Peyer's patch (tissue), 4 donors: ENCODE results near the gene NTN4. TPM values are rescaled to one million over a fixed set of nuclear protein-coding genes. Genes with fewer than 3 reads are reported as not detected.

Experiments
- DNase-seq, 3 donors: peaks; one replicate each; pipeline ENCODE4 v3.0.0-alpha.2; 2017 to 2019
- H3K27ac ChIP-seq, 4 donors: fragments of 200-600 bp; sonication (generic); one replicate each; pipeline ENCODE4 v1.5.1; 2016 to 2019
- H3K27me3 ChIP-seq, 2 donors: fragments of 200-600 bp; sonication (generic); one replicate each; pipeline ENCODE4 v1.5.1; 2019
- H3K36me3 ChIP-seq, 3 donors: fragments of 200-600 bp; sonication (generic); one replicate each; pipeline ENCODE4 v1.5.1; 2016 to 2019
- H3K4me1 ChIP-seq, 4 donors: fragments of 200-600 bp; sonication (generic); one replicate each; pipeline ENCODE4 v1.5.1; 2016 to 2019
- H3K4me3 ChIP-seq, 4 donors: fragments of 200-600 bp; sonication (generic); 1 replicate in 3 of 4; 2 replicates in 1 of 4; pipeline ENCODE4 v1.5.1; 2016 to 2019; ENCODE audit warnings: mild to moderate bottlenecking in 1 of 4
- H3K9me3 ChIP-seq, 4 donors: fragments of 200-600 bp; sonication (generic); one replicate each; pipeline ENCODE4 v1.5.1; 2016 to 2019; ENCODE audit warnings: mild to moderate bottlenecking in 1 of 4
- CTCF ChIP-seq, 6 experiments: fragments of 450-650 bp in 4 of 6; fragments of 200-600 bp in 2 of 6; sonication (generic) in 1 of 6; IDR thresholded peaks; one replicate each; pipeline ENCODE4 v1.5.1; 2017 to 2019; ENCODE audit warnings: antibody characterized with exemption in 6 of 6, mild to moderate bottlenecking in 3 of 6, moderate library complexity in 1 of 6
- POLR2A ChIP-seq, 2 donors: fragments of 450-650 bp; IDR thresholded peaks; one replicate each; pipeline ENCODE4 v1.5.1; 2017; ENCODE audit warnings: antibody characterized with exemption in 2 of 2, mild to moderate bottlenecking in 2 of 2, moderate library complexity in 2 of 2
- total RNA-seq, 4 donors: library from RNA; depleted of rRNA; stranded (reverse); fragments of >200 nt; gene quantifications; one replicate each; pipeline ENCODE4 v1.1.0, GENCODE V29; 2016

Gene NTN4
- total RNA-seq, 4 donors from 2014 or later, result 12.3 to 20.6 (median 16.6) TPM

DNA sequence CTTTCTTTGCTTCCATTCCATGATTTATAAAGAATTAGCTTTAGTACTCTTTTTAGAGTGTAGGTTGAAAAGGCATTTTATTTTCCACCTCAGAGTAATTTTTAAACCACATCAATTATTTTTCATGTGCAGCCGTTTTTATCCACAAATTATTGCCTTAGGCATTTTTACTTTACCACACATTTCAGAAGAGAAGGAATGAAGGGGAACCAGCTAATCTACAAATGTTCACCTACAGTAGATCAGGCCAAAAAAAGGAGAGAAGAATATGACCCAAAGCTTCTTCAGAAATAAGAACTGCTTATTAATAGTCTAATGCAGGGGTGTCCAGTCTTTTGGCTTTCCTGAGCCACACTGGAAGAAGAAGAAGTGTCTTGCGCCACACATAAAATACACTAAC, 19.8 kb upstream of the NTN4 start:
- no peak for DNase-seq
- Histone ChIP-seq H3K27ac (no peak overlapping the region), H3K36me3 (no peaks in the 10 kb centered on the region), H3K4me1 (no peaks in the 10 kb centered on the region), H3K4me3 (no peak overlapping the region), H3K27me3 (no peaks in the 10 kb centered on the region), H3K9me3 (no peaks in the 10 kb centered on the region)
- TF ChIP-seq CTCF (IDR thresholded peaks at IDR 0.05), result no peak
- TF ChIP-seq POLR2A (IDR thresholded peaks at IDR 0.05), result no peak

DNA sequence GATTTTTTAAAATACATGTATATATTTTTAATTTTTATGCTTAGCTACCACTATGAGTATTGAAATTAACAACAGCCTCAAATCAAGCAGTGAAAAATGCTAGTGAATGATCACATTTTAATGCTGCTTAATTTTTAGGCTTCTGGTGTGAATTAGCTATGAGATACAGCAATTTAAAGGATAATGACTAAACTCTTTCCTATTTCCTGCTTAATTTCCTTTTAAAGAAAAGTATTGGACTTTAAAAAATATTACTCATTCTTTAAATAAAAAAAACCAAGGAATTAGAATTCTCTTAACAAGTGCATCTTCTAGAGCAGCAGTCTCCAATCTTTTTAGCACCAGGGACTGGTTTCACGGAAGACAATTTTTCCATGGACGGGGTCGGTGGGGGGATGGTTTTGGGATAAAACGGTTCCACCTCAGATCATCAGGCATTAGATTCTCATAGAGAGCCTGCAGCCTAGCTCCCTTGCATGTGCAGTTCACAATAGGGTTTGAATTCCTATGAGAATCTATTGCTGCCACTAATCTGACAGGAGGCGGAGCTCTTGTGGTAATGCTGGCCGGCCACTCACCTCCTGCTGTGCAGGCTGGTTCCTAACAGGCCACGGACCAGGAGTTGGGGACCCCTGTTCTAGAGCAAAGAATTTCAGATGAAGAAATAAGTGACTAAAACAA, 18.6 kb upstream of the NTN4 start:
- Histone ChIP-seq H3K9me3 (no peaks in the 10 kb centered on the region), H3K27me3 (no peaks in the 10 kb centered on the region), H3K4me3 (no peak overlapping the region), H3K36me3 (no peaks in the 10 kb centered on the region), H3K4me1 (no peaks in the 10 kb centered on the region), H3K27ac (no peak overlapping the region)
- DNase-seq, result no peak
- TF ChIP-seq CTCF (IDR thresholded peaks at IDR 0.05), result no peak
- TF ChIP-seq POLR2A (IDR thresholded peaks at IDR 0.05), result no peak

- H3K36me3 ChIP-seq, result no peaks in the 10 kb centered on the region
- H3K9me3 ChIP-seq, result no peaks in the 10 kb centered on the region
- no peaks in the 10 kb centered on the region for H3K27me3 ChIP-seq
These were observed 17.6 kb upstream of the NTN4 start for GRCh38 chr12:95808146-95808545.

DNA sequence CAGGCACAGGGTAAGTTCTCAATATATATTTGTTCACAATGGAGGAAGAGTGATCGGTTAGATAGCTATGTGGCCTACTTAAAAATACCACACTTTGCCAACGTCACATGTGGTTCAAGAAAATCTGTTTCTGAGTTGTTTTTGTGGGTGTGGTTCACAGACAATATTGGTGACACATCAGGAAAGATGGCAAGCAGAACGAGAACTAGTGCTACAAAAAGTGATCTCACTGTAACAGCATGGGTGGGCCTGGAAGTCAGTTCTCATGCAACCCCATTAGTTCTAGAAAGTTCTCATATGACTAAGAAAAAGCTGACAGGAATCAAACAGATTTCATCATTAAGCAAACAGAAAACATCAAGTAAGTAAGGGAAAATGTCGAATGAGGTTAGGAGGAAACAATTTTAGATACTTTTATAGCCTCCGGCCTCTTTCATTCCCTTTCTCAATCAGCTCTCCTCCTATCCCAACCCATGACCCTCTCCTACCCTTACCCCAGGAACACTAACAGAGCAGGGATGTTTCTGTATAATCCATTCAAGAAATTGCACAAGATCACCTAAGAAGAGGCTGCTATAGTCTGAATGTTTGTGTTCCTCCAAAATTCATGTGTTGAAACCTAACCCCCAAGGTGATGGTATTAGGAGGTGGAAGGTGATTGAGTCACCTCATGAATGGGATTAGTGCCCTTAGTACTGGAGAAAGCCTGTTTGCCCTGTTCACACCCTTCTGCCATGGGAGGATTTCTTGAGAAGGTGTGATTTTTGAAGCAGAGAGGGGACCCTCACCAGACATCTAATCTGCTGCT, 15.5 kb upstream of the NTN4 start:
- H3K36me3 ChIP-seq, result no peaks in the 10 kb centered on the region
- DNase-seq, result no peak
- TF ChIP-seq POLR2A (IDR thresholded peaks at IDR 0.05) (no peak), CTCF (IDR thresholded peaks at IDR 0.05) (no peak)
- no peaks in the 10 kb centered on the region for H3K9me3 ChIP-seq
- peaks cover 0 to 19% (median 0%) of the 10 kb centered on the region in 4 donors for H3K4me1 ChIP-seq
- H3K4me3 ChIP-seq, result no peak overlapping the region
- no peaks in the 10 kb centered on the region for H3K27me3 ChIP-seq
- H3K27ac ChIP-seq, result peak overlapping the region in 1 of 4 donors; percentile 17

More at GRCh38 chr12:95808146-95808545, 17.6 kb upstream of the NTN4 start:
- peaks cover 0 to 3% (median 0%) of the 10 kb centered on the region in 4 donors for H3K4me1 ChIP-seq
- TF ChIP-seq CTCF (IDR thresholded peaks at IDR 0.05), result no peak
- no peak for TF ChIP-seq POLR2A (IDR thresholded peaks at IDR 0.05)
- no peak for DNase-seq
- no peak overlapping the region for H3K27ac ChIP-seq
- H3K4me3 ChIP-seq, result no peak overlapping the region

DNA sequence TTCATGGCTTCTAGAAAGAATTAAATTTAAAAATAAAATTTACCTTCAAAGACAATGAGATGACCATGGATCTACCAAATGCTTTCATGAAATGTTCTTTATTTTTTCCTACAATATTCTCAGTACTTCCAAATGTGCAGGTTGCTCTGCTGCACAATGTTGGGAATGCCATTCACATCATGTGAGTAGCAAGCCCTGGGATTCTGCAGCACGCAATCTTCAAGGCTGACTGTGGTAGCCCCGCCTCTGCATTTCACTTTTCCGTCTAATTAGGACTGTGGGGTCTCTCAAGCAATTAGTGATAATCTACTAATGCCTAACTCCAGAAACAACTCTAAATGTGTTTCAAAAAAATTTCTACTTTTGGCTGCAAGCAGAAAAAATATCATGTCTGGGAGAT, 13.7 kb upstream of the NTN4 start:
- H3K4me1 ChIP-seq, result peaks cover 0 to 19% (median 0%) of the 10 kb centered on the region in 4 donors
- no peaks in the 10 kb centered on the region for H3K9me3 ChIP-seq
- no peak for DNase-seq
- no peaks in the 10 kb centered on the region for H3K27me3 ChIP-seq
- no peak overlapping the region for H3K27ac ChIP-seq
- no peaks in the 10 kb centered on the region for H3K36me3 ChIP-seq
- TF ChIP-seq CTCF (IDR thresholded peaks at IDR 0.05) (no peak), POLR2A (IDR thresholded peaks at IDR 0.05) (no peak)
- H3K4me3 ChIP-seq, result no peak overlapping the region
